ENCODE measurements around the gene CCBE1.

The CCBE1 gene

GRCh38 chr18:59686260-59686659 is 11.0 kb downstream of the CCBE1 start:
- TF ChIP-seq L3MBTL2 (conservative IDR thresholded peaks at IDR 0.05) (no peak), ARNT (IDR thresholded peaks at IDR 0.05) (no peak), ELF4 (IDR thresholded peaks at IDR 0.05) (no peak), SP1 (IDR thresholded peaks at IDR 0.05) (no peak), FOXA1 (IDR thresholded peaks at IDR 0.05) (no peak), PKNOX1 (IDR thresholded peaks at IDR 0.05) (no peak), LEF1 (IDR thresholded peaks at IDR 0.05; ENCODE audit: borderline replicate concordance) (no peak), ZNF384 (IDR thresholded peaks at IDR 0.05) (no peak), FOXK2 (IDR thresholded peaks at IDR 0.05) (no peak), CTBP1 (IDR thresholded peaks at IDR 0.05; ENCODE audit: borderline replicate concordance) (no peak), TARDBP (IDR thresholded peaks at IDR 0.05) (no peak), FOXM1 (IDR thresholded peaks at IDR 0.05; ENCODE audit: borderline replicate concordance) (no peak), HDGF (IDR thresholded peaks at IDR 0.05; ENCODE audit: borderline replicate concordance) (no peak), BHLHE40 (IDR thresholded peaks at IDR 0.05; ENCODE audit: borderline replicate concordance) (no peak), NFRKB (IDR thresholded peaks at IDR 0.05) (no peak)
- CTCF ChIA-PET = interaction anchor here (2.1 to 3.2 kb wide), 2 partner anchors 11 kb away, joined by 12 to 16 read pairs; partner anchors contain the start of gene CCBE1
- no peak for DNase-seq (ENCODE audit: extremely low spot score)
- POLR2A ChIA-PET = interaction anchor here (1.5 kb wide), 1 partner anchor 11 kb away, joined by 3 read pairs; the partner anchor contains the start of gene CCBE1

DNA sequence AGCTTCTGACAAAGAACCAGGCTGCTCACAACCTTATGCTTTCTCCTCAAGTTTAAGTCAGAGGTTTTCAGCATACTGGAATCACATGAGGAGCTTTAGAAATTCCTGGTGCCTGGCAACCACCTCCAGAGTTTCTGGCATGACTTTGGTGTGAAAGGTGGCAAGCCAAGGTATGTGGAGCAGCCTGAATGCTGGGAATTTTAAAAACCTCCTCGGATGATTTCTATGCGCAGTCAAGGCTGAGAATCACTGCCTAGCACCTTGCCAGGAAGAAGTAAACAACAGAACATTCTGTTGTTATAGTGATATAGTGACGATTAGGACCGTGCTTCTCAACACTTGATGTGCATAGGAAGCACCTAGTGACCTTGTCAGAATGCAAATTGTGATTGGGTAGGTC is 11.7 kb downstream of the CCBE1 start:
- TF ChIP-seq BHLHE40 (IDR thresholded peaks at IDR 0.05; ENCODE audit: borderline replicate concordance) = no peak
- TF ChIP-seq PKNOX1 (IDR thresholded peaks at IDR 0.05) = no peak
- TF ChIP-seq ZNF384 (IDR thresholded peaks at IDR 0.05) = no peak
- no peak for TF ChIP-seq FOXA1 (IDR thresholded peaks at IDR 0.05)
- TF ChIP-seq LEF1 (IDR thresholded peaks at IDR 0.05; ENCODE audit: borderline replicate concordance) = no peak
- no peak for TF ChIP-seq FOXM1 (IDR thresholded peaks at IDR 0.05; ENCODE audit: borderline replicate concordance)
- TF ChIP-seq SP1 (IDR thresholded peaks at IDR 0.05) = no peak
- TF ChIP-seq ELF4 (IDR thresholded peaks at IDR 0.05) = no peak
- no peak for TF ChIP-seq NFRKB (IDR thresholded peaks at IDR 0.05)
- TF ChIP-seq CTBP1 (IDR thresholded peaks at IDR 0.05; ENCODE audit: borderline replicate concordance) = no peak
- no peak for TF ChIP-seq TARDBP (IDR thresholded peaks at IDR 0.05)
- no peak for TF ChIP-seq FOXK2 (IDR thresholded peaks at IDR 0.05)
- TF ChIP-seq SUZ12 (IDR thresholded peaks at IDR 0.05) = no peak
- TF ChIP-seq L3MBTL2 (conservative IDR thresholded peaks at IDR 0.05) = no peak
- TF ChIP-seq HDGF (IDR thresholded peaks at IDR 0.05; ENCODE audit: borderline replicate concordance) = no peak
- TF ChIP-seq ARNT (IDR thresholded peaks at IDR 0.05) = no peak
- POLR2A ChIA-PET = no interaction called here
- DNase-seq (ENCODE audit: extremely low spot score) = no peak
- CTCF ChIA-PET = interaction anchor here (0.6 to 2.1 kb wide), 2 partner anchors 11 to 56 kb away, joined by 3 to 12 read pairs; partner anchors contain the start of gene CCBE1

DNA sequence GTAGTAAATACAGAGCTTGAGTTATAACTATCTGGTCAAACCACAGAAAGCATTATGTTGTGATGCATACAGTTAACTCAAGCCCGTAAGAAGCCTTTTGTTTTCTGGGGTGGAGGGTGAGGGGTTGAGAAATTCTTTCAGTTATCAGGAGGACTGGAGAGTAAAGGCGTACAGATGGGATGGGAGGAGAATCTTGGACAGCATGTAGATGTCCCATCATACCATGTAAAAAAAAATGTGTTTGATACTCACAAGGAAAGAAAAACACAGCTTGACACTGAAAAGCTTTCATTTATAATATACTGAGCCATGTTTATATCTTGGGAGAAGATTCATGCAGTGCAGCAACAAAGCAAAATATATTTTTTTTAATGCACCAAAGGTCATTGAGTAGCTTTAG is 12.4 kb downstream of the CCBE1 start:
- no peak for TF ChIP-seq FOXA1 (IDR thresholded peaks at IDR 0.05)
- TF ChIP-seq NFRKB (IDR thresholded peaks at IDR 0.05) = no peak
- DNase-seq (ENCODE audit: extremely low spot score) = no peak
- ChIA-PET POLR2A (no interaction called here), CTCF (interaction anchor here (0.6 to 2.1 kb wide), 2 partner anchors 12 to 55 kb away, joined by 3 to 12 read pairs; partner anchors contain the start of gene CCBE1)

GRCh38 chr18:59681521-59682004 is 15.7 kb downstream of the CCBE1 start:
- TF ChIP-seq ZNF384 (IDR thresholded peaks at IDR 0.05) (no peak), FOXA1 (IDR thresholded peaks at IDR 0.05) (no peak), CTBP1 (IDR thresholded peaks at IDR 0.05; ENCODE audit: borderline replicate concordance) (no peak), ELF4 (IDR thresholded peaks at IDR 0.05) (no peak), FOXM1 (IDR thresholded peaks at IDR 0.05; ENCODE audit: borderline replicate concordance) (no peak), SP1 (IDR thresholded peaks at IDR 0.05) (no peak), BHLHE40 (IDR thresholded peaks at IDR 0.05; ENCODE audit: borderline replicate concordance) (no peak), L3MBTL2 (conservative IDR thresholded peaks at IDR 0.05) (peak; percentile 52; the same call in 1 of the 2 replicates)
- POLR2A ChIA-PET = no interaction called here
- CTCF ChIA-PET = interaction anchor here (1.1 to 2.3 kb wide), 2 partner anchors 10 to 16 kb away, joined by 4 to 12 read pairs; partner anchors contain the start of gene CCBE1
- peak; percentile 48 for DNase-seq (ENCODE audit: extremely low spot score)

GRCh38 chr18:59681051-59681450 is 16.2 kb downstream of the CCBE1 start:
- POLR2A ChIA-PET = no interaction called here
- no peak for DNase-seq (ENCODE audit: extremely low spot score)
- CTCF ChIA-PET = interaction anchor here (2.3 kb wide), 1 partner anchor 16 kb away, joined by 12 read pairs; the partner anchor contains the start of gene CCBE1
- no peak for TF ChIP-seq ELF4 (IDR thresholded peaks at IDR 0.05)
- TF ChIP-seq L3MBTL2 (conservative IDR thresholded peaks at IDR 0.05) = no peak
- TF ChIP-seq PKNOX1 (IDR thresholded peaks at IDR 0.05) = no peak
- TF ChIP-seq ZNF384 (IDR thresholded peaks at IDR 0.05) = no peak
- no peak for TF ChIP-seq ARNT (IDR thresholded peaks at IDR 0.05)
- TF ChIP-seq FOXM1 (IDR thresholded peaks at IDR 0.05; ENCODE audit: borderline replicate concordance) = no peak
- TF ChIP-seq CTBP1 (IDR thresholded peaks at IDR 0.05; ENCODE audit: borderline replicate concordance) = no peak
- no peak for TF ChIP-seq BHLHE40 (IDR thresholded peaks at IDR 0.05; ENCODE audit: borderline replicate concordance)
- no peak for TF ChIP-seq FOXK2 (IDR thresholded peaks at IDR 0.05)
- no peak for TF ChIP-seq NFRKB (IDR thresholded peaks at IDR 0.05)
- TF ChIP-seq SUZ12 (IDR thresholded peaks at IDR 0.05) = no peak
- no peak for TF ChIP-seq FOXA1 (IDR thresholded peaks at IDR 0.05)
- TF ChIP-seq LEF1 (IDR thresholded peaks at IDR 0.05; ENCODE audit: borderline replicate concordance) = no peak
- TF ChIP-seq TARDBP (IDR thresholded peaks at IDR 0.05) = no peak
- no peak for TF ChIP-seq HDGF (IDR thresholded peaks at IDR 0.05; ENCODE audit: borderline replicate concordance)
- TF ChIP-seq SP1 (IDR thresholded peaks at IDR 0.05) = no peak

GRCh38 chr18:59675346-59675745 is 21.9 kb downstream of the CCBE1 start:
- TF ChIP-seq BHLHE40 (IDR thresholded peaks at IDR 0.05; ENCODE audit: borderline replicate concordance) = no peak
- TF ChIP-seq SUZ12 (IDR thresholded peaks at IDR 0.05) = no peak
- no peak for TF ChIP-seq FOXM1 (IDR thresholded peaks at IDR 0.05; ENCODE audit: borderline replicate concordance)
- TF ChIP-seq ELF4 (IDR thresholded peaks at IDR 0.05) = no peak
- no peak for TF ChIP-seq FOXA1 (IDR thresholded peaks at IDR 0.05)
- TF ChIP-seq LEF1 (IDR thresholded peaks at IDR 0.05; ENCODE audit: borderline replicate concordance) = no peak
- TF ChIP-seq ZNF384 (IDR thresholded peaks at IDR 0.05) = no peak
- no peak for TF ChIP-seq TARDBP (IDR thresholded peaks at IDR 0.05)
- no peak for TF ChIP-seq ARNT (IDR thresholded peaks at IDR 0.05)
- DNase-seq (ENCODE audit: extremely low spot score) = no peak
- ChIA-PET CTCF (no interaction called here), POLR2A (no interaction called here)

Measured in HEK293T (cell line).